Raji (cell line): ENCODE measurements around the gene APRT.
A peak's percentile ranks its signal among the peaks of the same experiment; 100 is the strongest.

Experiments used
- POLR2A ChIP-seq: IDR thresholded peaks from 2 replicates; pipeline ENCODE4 v1.6.1; 2011; ENCODE audit warnings: low read depth, low read length, control low read depth; ENCODE audit not compliant: insufficient read depth

APRT gene

GRCh38 chr16:88811769-88812512 lies at the start of gene APRT:
TSS of gene APRT (minus strand) at chr16:88811928. CDS start at chr16:88811899, 29 bp downstream.
- TF ChIP-seq POLR2A: peak; percentile 92

- no peak for TF ChIP-seq POLR2A
Measured at GRCh38 chr16:88861359-88861758, 49.6 kb upstream of the APRT start.

DNA sequence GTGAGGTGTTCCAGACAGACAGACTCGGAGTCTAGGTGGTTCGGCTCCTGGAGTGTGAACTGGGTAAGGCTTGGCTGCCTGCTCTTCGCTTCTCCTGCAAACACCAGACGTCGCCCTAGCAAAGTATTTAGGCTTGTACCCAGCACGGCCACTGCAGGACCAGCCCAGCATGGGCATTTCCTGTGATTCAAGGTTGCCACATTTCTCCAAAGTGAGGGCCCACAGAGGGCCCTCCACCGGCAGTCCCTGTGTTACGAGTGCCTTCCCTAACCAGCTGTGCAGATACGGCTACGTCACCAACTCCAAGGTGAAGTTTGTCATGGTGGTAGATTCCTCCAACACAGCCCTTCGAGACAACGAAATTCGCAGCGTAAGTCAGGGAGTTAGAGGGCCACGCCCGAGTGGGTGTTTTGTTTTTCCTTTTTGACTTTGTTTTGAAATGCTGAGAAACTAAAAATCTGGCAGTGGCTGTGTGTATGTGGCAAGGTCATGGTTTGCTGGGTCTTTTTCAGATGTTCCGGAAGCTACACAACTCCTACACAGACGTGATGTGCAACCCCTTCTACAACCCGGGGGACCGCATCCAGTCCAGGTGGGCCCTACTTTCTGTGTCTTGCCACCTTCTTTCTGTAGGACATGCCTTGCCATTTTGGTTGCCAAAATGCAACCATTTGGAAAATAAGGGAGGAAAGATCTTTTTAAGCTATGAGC lies 47.8 kb upstream of the APRT start:
- no peak for TF ChIP-seq POLR2A

DNA sequence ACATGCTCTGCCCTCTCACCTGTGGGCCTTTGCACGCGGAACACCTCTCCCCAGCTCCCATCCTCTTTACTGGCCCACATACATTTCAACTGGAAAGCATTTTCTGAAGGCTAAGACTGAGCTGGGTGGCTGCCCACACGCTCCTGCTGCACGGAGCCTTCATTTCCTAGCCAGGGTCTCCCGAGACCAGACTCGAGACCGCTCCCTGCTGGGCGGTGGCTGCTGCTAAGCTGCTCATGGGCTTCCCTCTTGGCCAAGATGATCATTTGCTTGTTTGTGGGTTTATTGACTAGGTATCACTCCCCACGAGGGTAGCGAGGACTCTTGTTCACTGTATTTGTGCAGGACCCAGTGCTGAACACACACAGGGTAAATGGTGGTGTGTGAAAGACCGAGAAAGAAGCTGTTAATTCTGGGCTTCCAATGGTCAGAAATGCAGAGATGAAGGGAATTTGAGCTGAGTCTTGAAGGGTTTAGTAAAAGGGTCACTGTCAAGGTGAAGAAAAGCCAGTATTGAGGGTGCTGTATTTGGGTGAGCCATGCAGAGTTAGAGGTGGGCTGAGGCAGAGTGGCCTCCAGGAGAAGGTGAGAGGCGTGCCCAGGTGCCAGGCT lies 46.1 kb upstream of the APRT start:
- TF ChIP-seq POLR2A: peak; percentile 32; the same call in 1 of the 2 replicates

- peak; percentile 97 for TF ChIP-seq POLR2A
Measured at GRCh38 chr16:88856828-88857727, 45.4 kb upstream of the APRT start, which contains the start of the genes GALNS and TRAPPC2L. TSS of gene GALNS (minus strand) at chr16:88856947. CDS start at chr16:88856877, 70 bp downstream. TSS of gene TRAPPC2L (plus strand) at chr16:88857127. CDS start at chr16:88857151, 24 bp downstream.

DNA sequence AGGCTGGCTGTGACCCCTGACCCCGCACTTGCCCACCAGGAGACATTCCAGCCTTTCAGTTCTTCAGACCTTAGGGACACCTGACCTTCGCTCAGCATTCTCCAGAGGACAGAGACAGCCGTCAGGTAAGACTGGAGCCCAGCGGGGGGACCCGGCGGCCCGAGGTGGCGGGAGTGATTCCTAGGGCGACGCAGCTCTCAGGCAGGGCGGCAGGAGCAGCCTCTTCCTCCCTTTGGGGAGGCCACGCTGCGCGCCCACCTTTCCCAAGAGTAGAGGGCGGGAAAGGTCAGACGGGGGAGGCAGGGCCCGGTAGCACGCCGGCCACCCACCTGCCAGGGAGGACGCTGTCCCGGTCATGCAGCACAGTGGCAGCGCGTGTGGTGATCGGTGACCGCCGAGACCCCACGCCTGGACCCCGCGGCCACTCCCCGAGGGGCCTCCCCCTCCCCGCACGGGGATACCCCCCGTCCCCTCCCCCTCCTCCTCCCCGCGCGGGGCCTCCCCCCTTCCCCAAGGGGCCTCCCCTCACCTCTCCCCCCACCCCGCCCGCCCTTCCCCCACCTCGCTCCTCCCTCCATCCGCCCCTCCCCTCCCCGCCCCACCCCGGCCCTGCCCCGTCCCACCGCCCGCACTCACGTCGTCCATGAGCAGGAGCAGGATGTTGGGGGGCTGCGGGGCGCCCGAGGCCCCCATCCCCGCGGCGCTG lies 44.5 kb upstream of the APRT start:
- TF ChIP-seq POLR2A: no peak

DNA sequence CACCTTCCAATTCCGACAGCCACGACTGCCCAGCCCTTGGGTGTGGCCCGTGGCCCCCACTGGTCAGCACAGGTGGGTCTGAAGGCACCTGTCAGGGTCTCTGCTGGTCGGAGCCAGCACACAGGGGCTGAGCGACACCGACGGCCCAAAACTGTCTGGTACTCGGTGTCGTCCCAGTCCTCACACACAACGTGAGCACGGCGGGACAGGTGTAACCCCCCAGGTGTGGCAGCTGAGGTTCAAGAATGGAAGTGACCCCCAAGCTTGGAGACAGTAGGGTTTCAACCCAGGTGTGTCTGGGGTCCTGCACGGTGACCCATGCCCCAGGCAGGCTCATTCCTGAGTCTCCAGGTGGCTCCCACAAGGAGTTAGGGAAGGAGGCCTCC lies 44.0 kb upstream of the APRT start:
- TF ChIP-seq POLR2A: no peak

DNA sequence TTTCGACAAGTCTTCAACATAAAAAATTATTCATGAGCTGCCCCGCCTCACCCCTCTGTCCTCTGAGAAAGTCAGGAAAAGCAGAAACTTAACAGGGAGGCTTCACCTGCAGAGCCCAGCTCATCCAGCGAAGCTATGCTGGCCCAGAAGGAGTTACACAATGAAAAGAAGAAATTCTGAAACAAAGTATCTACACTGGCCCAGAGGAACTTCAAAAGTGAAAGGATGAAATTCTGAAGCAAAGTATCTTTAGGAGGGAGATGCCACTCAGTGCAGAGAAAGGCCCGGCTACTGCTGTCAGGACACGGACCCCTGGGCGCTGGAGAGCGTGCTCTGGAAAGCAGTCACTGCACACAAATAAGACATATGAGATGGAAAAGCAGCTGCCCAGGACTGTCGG lies 43.4 kb upstream of the APRT start:
- no peak for TF ChIP-seq POLR2A

GRCh38 chr16:88854306-88855111 lies 42.8 kb upstream of the APRT start:
- no peak for TF ChIP-seq POLR2A

- TF ChIP-seq POLR2A: no peak
Measured at GRCh38 chr16:88853325-88853941, 41.7 kb upstream of the APRT start.

- TF ChIP-seq POLR2A: no peak
Measured at GRCh38 chr16:88851616-88852015, 39.9 kb upstream of the APRT start.

DNA sequence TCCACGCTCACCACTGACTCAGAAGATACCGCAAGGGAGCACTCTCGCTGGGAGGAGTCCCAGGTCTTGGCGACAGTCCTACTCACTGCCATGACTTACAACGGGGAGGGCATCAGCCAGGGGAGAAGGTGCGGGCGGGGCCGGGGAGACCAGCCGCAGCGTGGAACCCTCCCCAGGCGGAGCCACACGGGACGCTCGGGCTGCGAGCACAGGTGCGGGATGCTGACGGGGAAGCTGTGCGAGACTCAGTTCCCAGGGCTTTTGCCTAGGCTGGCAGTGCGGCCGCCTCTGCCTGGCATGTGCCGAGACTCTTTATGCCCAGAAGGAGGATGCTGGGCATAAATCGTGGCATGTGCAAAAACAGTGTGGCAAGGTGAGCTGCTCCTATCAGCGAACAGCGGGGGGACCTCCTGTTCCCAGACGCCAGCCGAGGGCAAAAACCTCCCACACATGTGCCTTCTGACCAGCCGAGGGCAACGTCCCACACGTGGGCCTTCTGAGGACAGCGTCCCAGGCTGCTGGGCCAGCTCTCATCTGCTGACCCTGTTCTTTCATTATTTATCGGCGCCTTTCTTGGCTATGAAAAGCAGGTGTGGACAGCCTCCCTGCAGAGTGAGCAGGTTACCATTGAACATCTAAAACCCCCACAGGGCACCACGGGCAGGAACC lies 38.9 kb upstream of the APRT start:
- TF ChIP-seq POLR2A: no peak
